ENCODE measurements around the gene CHRNE. TPM values are rescaled to one million over a fixed set of nuclear protein-coding genes. Genes with fewer than 3 reads are reported as not detected.

The CHRNE gene
- total and polyA plus RNA-seq, 2 of the 8 experiments (the other 6 are each of a cell fraction or from before 2014, with no cell fraction given): 0.15 to 0.33 TPM

DNA sequence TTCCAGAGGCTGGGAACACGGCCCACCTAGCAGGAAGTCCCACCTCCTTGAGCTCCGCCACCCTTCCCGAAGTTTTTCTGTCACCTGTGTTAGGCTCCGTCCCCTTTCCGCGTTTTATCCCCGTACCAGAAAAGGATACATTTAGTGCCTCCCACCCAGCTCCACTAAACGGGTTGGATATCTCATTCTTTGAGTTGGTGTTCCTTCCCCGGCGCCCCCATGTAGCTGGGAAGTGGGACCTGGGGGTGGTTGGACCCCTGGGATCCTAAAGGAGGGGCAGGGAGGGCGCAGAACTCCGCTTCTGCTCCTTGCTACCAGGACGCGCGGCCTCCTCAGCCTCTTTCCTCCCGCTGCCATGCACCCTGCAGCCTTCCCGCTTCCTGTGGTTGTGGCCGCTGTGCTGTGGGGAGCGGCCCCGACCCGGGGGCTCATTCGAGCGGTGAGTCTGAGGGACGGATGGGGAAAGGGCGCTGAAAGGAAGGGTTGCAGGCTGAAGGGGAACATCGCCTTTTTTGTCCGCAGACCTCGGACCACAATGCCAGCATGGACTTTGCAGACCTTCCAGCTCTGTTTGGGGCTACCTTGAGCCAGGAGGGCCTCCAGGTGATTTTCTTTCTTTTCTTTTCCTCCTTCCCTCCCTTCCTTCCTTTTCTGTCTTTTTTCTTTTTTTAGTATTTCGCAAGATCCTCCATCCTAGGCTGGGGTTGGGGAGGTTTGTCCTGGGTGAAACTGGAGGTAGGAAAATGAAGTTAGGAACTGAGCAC lies 37.8 kb upstream of the CHRNE start (continued):
- TF ChIP-seq, protein P1, sequence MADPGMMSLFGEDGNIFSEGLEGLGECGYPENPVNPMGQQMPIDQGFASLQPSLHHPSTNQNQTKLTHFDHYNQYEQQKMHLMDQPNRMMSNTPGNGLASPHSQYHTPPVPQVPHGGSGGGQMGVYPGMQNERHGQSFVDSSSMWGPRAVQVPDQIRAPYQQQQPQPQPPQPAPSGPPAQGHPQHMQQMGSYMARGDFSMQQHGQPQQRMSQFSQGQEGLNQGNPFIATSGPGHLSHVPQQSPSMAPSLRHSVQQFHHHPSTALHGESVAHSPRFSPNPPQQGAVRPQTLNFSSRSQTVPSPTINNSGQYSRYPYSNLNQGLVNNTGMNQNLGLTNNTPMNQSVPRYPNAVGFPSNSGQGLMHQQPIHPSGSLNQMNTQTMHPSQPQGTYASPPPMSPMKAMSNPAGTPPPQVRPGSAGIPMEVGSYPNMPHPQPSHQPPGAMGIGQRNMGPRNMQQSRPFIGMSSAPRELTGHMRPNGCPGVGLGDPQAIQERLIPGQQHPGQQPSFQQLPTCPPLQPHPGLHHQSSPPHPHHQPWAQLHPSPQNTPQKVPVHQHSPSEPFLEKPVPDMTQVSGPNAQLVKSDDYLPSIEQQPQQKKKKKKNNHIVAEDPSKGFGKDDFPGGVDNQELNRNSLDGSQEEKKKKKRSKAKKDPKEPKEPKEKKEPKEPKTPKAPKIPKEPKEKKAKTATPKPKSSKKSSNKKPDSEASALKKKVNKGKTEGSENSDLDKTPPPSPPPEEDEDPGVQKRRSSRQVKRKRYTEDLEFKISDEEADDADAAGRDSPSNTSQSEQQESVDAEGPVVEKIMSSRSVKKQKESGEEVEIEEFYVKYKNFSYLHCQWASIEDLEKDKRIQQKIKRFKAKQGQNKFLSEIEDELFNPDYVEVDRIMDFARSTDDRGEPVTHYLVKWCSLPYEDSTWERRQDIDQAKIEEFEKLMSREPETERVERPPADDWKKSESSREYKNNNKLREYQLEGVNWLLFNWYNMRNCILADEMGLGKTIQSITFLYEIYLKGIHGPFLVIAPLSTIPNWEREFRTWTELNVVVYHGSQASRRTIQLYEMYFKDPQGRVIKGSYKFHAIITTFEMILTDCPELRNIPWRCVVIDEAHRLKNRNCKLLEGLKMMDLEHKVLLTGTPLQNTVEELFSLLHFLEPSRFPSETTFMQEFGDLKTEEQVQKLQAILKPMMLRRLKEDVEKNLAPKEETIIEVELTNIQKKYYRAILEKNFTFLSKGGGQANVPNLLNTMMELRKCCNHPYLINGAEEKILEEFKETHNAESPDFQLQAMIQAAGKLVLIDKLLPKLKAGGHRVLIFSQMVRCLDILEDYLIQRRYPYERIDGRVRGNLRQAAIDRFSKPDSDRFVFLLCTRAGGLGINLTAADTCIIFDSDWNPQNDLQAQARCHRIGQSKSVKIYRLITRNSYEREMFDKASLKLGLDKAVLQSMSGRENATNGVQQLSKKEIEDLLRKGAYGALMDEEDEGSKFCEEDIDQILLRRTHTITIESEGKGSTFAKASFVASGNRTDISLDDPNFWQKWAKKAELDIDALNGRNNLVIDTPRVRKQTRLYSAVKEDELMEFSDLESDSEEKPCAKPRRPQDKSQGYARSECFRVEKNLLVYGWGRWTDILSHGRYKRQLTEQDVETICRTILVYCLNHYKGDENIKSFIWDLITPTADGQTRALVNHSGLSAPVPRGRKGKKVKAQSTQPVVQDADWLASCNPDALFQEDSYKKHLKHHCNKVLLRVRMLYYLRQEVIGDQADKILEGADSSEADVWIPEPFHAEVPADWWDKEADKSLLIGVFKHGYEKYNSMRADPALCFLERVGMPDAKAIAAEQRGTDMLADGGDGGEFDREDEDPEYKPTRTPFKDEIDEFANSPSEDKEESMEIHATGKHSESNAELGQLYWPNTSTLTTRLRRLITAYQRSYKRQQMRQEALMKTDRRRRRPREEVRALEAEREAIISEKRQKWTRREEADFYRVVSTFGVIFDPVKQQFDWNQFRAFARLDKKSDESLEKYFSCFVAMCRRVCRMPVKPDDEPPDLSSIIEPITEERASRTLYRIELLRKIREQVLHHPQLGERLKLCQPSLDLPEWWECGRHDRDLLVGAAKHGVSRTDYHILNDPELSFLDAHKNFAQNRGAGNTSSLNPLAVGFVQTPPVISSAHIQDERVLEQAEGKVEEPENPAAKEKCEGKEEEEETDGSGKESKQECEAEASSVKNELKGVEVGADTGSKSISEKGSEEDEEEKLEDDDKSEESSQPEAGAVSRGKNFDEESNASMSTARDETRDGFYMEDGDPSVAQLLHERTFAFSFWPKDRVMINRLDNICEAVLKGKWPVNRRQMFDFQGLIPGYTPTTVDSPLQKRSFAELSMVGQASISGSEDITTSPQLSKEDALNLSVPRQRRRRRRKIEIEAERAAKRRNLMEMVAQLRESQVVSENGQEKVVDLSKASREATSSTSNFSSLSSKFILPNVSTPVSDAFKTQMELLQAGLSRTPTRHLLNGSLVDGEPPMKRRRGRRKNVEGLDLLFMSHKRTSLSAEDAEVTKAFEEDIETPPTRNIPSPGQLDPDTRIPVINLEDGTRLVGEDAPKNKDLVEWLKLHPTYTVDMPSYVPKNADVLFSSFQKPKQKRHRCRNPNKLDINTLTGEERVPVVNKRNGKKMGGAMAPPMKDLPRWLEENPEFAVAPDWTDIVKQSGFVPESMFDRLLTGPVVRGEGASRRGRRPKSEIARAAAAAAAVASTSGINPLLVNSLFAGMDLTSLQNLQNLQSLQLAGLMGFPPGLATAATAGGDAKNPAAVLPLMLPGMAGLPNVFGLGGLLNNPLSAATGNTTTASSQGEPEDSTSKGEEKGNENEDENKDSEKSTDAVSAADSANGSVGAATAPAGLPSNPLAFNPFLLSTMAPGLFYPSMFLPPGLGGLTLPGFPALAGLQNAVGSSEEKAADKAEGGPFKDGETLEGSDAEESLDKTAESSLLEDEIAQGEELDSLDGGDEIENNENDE (IDR thresholded peaks at IDR 0.05; ENCODE audit: insufficient replicate concordance, low read length): no peak
- TF ChIP-seq RNF2 (IDR thresholded peaks at IDR 0.05; ENCODE audit: borderline replicate concordance, low read depth, low read length, missing control alignments, poor library complexity, severe bottlenecking) (no peak), YY1 (IDR thresholded peaks at IDR 0.05; ENCODE audit: low read depth, low read length) (no peak), POLR2AphosphoS5 (IDR thresholded peaks at IDR 0.05; ENCODE audit: low read depth, low read length) (no peak), SP4 (IDR thresholded peaks at IDR 0.05; ENCODE audit: low read length) (no peak)

Data from H1 (cell line).